ENCODE results near the gene LYPD6B. TPM values are rescaled to one million over a fixed set of nuclear protein-coding genes. Genes with fewer than 3 reads are reported as not detected.

LYPD6B gene
- total and polyA plus RNA-seq, 2 donors (not counting 1 experiment from before 2014, with no cell fraction given) = 1.5 to 2.7 TPM

GRCh38 chr2:149178612-149179011, 140.1 kb downstream of the LYPD6B start:
- POLR2A ChIA-PET = no interaction called here
- no CpG with 5 or more reads among the region's 5 CpGs for WGBS (ENCODE audit: insufficient coverage)

GRCh38 chr2:149180226-149180875, 141.9 kb downstream of the LYPD6B start:
- intact Hi-C loops (cut with micrococcal nuclease) = no loop called here
- no peaks in the 10 kb centered on the region for H3K79me2 ChIP-seq (ENCODE audit: control insufficient read depth, insufficient read depth, low read length)
- no peaks in the 10 kb centered on the region for H3K4me1 Mint-ChIP-seq
- DNase-seq (no peak), ATAC-seq (ENCODE audit: low read depth) (no peak)
- H3K4me3 ChIP-seq (ENCODE audit: control extremely low read depth in 1 of 5, extremely low read depth in 1 of 5, insufficient read depth in 1 of 5, low read depth in 2 of 5, low read length in 4 of 5) = no peak overlapping the region
- 85% methylated on average over 8 of the region's 9 CpGs for WGBS (ENCODE audit: insufficient coverage)
- H4K20me1 ChIP-seq (ENCODE audit: control insufficient read depth, insufficient read depth, low read length, poor library complexity, severe bottlenecking) = no peaks in the 10 kb centered on the region
- ChIA-PET POLR2A (no interaction called here), CTCF (no interaction called here)
- H3K9ac ChIP-seq (ENCODE audit: low read length) = no peak overlapping the region
- TF ChIP-seq CTCF (IDR thresholded peaks at IDR 0.05) = no peak
- TF ChIP-seq EZH2 (IDR thresholded peaks at IDR 0.05; ENCODE audit: borderline replicate concordance, insufficient read depth, low read depth, low read length, poor library complexity, severe bottlenecking) = no peak
- no peaks in the 10 kb centered on the region for H3K9me3 Mint-ChIP-seq (ENCODE audit: insufficient read depth)
- no peak overlapping the region for H3K27ac ChIP-seq (ENCODE audit: low read length in 2 of 2)
- no peaks in the 10 kb centered on the region for H3K27me3 ChIP-seq (replicated peaks in 1 of 4; ENCODE audit: control extremely low read depth in 1 of 4, control insufficient read depth in 3 of 4, insufficient read depth in 4 of 4, low read length in 3 of 4)
- no peak overlapping the region for H3K27ac Mint-ChIP-seq
- H3K4me1 ChIP-seq (ENCODE audit: control insufficient read depth in 2 of 2, insufficient read depth in 2 of 2, low read length in 2 of 2) = no peaks in the 10 kb centered on the region
- H3K27me3 Mint-ChIP-seq = peaks cover 4% of the 10 kb centered on the region
- no peak overlapping the region for H2AFZ ChIP-seq (ENCODE audit: insufficient read depth, low read depth, low read length, poor library complexity, severe bottlenecking)
- no peak overlapping the region for H3K4me3 Mint-ChIP-seq
- H3K36me3 ChIP-seq (replicated peaks in 1 of 2; ENCODE audit: control extremely low read depth in 1 of 2, control insufficient read depth in 1 of 2, extremely low read depth in 1 of 2, insufficient read depth in 2 of 2, low read length in 1 of 2) = no peaks in the 10 kb centered on the region
- H3K4me2 ChIP-seq (replicated peaks; ENCODE audit: low read depth, low read length, poor library complexity, severe bottlenecking) = no peak overlapping the region
- H3K9me3 ChIP-seq (ENCODE audit: control extremely low read depth in 1 of 3, control insufficient read depth in 2 of 3, insufficient read depth in 1 of 3, low read length in 2 of 3) = no peaks in the 10 kb centered on the region

More at GRCh38 chr2:149178612-149179011, 140.1 kb downstream of the LYPD6B start:
- no peaks in the 10 kb centered on the region for H3K79me2 ChIP-seq (ENCODE audit: control insufficient read depth, insufficient read depth, low read length)
- H4K20me1 ChIP-seq (ENCODE audit: control insufficient read depth, insufficient read depth, low read length, poor library complexity, severe bottlenecking) = no peaks in the 10 kb centered on the region
- intact Hi-C loops (cut with micrococcal nuclease) = no loop called here
- CTCF ChIA-PET = no interaction called here
- no peak overlapping the region for H2AFZ ChIP-seq (ENCODE audit: insufficient read depth, low read depth, low read length, poor library complexity, severe bottlenecking)
- no peak for ATAC-seq (ENCODE audit: low read depth)
- H3K4me2 ChIP-seq (replicated peaks; ENCODE audit: low read depth, low read length, poor library complexity, severe bottlenecking) = no peak overlapping the region
- TF ChIP-seq EZH2 (IDR thresholded peaks at IDR 0.05; ENCODE audit: borderline replicate concordance, insufficient read depth, low read depth, low read length, poor library complexity, severe bottlenecking) (no peak), CTCF (IDR thresholded peaks at IDR 0.05) (no peak)
- H3K27ac ChIP-seq (ENCODE audit: low read length in 2 of 2) = no peak overlapping the region
- H3K27me3 ChIP-seq (replicated peaks in 1 of 4; ENCODE audit: control extremely low read depth in 1 of 4, control insufficient read depth in 3 of 4, insufficient read depth in 4 of 4, low read length in 3 of 4) = no peaks in the 10 kb centered on the region
- Mint-ChIP-seq H3K4me1 (no peaks in the 10 kb centered on the region), H3K27me3 (peaks cover 4% of the 10 kb centered on the region), H3K4me3 (no peak overlapping the region), H3K9me3 (ENCODE audit: insufficient read depth) (no peaks in the 10 kb centered on the region), H3K27ac (no peak overlapping the region)
- no peaks in the 10 kb centered on the region for H3K4me1 ChIP-seq (ENCODE audit: control insufficient read depth in 2 of 2, insufficient read depth in 2 of 2, low read length in 2 of 2)
- no peaks in the 10 kb centered on the region for H3K36me3 ChIP-seq (replicated peaks in 1 of 2; ENCODE audit: control extremely low read depth in 1 of 2, control insufficient read depth in 1 of 2, extremely low read depth in 1 of 2, insufficient read depth in 2 of 2, low read length in 1 of 2)
- no peaks in the 10 kb centered on the region for H3K9me3 ChIP-seq (ENCODE audit: control extremely low read depth in 1 of 3, control insufficient read depth in 2 of 3, insufficient read depth in 1 of 3, low read length in 2 of 3)
- no peak overlapping the region for H3K9ac ChIP-seq (ENCODE audit: low read length)
- H3K4me3 ChIP-seq (ENCODE audit: control extremely low read depth in 1 of 5, extremely low read depth in 1 of 5, insufficient read depth in 1 of 5, low read depth in 2 of 5, low read length in 4 of 5) = no peak overlapping the region
- no peak for DNase-seq

All from B cell (primary cell).